GM12875 (cell line): Measurements from ENCODE around the gene OSBPL1A.

Experiments used
- H3K4me3 ChIP-seq: one replicate; pipeline ENCODE4 v1.5.1; 2011; ENCODE audit warnings: low read depth, low read length, control low read depth
- TF ChIP-seq, protein P1 (sequence below): IDR thresholded peaks from 2 replicates; pipeline ENCODE4 v1.5.1; 2011; ENCODE audit warnings: low read depth, mild to moderate bottlenecking, control low read depth, inconsistent platforms, low read length, moderate library complexity, borderline replicate concordance; ENCODE audit not compliant: insufficient read depth

OSBPL1A gene

DNA sequence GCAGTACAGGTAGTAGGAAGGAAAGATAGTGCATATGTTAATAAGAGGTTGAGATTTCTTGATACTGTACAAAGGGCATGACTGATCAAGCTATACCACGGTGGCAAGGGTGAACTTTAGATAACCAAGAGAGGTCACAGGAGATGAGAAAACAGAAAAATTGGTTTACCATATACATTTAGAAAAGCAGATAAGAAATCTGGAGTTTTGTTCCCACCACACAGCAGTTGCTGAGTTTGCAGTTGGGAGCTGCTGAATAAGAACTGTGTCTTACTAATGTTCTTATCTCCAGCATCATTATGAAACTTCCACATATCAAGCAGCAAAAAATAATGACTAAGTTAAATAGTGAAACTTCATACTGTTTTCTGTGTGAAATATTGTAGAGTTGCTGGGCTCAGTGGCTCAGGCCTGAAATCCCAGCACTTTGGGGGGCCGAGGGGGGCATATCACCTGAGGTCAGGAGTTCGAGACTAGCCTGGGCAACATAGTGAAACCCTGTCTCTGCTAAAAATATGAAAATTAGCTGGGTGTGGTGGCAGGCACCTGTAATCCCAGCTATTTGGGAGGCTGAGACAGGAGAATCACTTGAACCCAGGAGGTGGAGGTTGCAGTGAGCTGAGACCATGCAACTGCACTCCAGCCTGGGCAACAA, 16.9 kb upstream of the OSBPL1A start:
- TF ChIP-seq, protein P1, sequence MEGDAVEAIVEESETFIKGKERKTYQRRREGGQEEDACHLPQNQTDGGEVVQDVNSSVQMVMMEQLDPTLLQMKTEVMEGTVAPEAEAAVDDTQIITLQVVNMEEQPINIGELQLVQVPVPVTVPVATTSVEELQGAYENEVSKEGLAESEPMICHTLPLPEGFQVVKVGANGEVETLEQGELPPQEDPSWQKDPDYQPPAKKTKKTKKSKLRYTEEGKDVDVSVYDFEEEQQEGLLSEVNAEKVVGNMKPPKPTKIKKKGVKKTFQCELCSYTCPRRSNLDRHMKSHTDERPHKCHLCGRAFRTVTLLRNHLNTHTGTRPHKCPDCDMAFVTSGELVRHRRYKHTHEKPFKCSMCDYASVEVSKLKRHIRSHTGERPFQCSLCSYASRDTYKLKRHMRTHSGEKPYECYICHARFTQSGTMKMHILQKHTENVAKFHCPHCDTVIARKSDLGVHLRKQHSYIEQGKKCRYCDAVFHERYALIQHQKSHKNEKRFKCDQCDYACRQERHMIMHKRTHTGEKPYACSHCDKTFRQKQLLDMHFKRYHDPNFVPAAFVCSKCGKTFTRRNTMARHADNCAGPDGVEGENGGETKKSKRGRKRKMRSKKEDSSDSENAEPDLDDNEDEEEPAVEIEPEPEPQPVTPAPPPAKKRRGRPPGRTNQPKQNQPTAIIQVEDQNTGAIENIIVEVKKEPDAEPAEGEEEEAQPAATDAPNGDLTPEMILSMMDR = no peak
- no peak overlapping the region for H3K4me3 ChIP-seq

- no peak overlapping the region for H3K4me3 ChIP-seq
- TF ChIP-seq, protein P1 = no peak
Observed at GRCh38 chr18:24413148-24413547, 15.5 kb upstream of the OSBPL1A start.

- TF ChIP-seq, protein P1 = no peak
- H3K4me3 ChIP-seq = no peak overlapping the region
Observed at GRCh38 chr18:24408496-24408895, 10.9 kb upstream of the OSBPL1A start.

GRCh38 chr18:24404591-24404990, 7.0 kb upstream of the OSBPL1A start:
- H3K4me3 ChIP-seq = no peak overlapping the region
- TF ChIP-seq, protein P1 = no peak

DNA sequence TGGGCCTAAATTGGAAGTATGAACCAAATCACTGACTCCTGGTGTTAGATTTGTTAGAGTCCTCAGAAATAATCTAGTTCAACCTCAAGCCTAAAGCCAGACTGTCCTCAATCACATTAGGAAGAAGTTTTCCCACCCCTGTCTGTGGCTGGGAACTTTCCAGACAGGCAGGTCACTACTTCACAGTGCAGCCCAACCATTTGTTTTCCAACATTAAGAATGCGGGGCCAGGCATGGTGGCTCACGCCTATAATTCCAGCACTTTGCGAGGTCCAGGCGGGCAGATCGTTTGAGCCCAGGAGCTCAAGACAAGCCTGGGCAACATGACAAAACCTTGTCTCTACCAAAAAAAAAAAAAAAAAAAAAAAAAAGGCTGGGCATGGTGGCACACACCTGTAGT, 5.5 kb upstream of the OSBPL1A start:
- TF ChIP-seq, protein P1 = no peak
- H3K4me3 ChIP-seq = no peak overlapping the region

GRCh38 chr18:24402209-24402785, 4.7 kb upstream of the OSBPL1A start:
- no peak overlapping the region for H3K4me3 ChIP-seq
- TF ChIP-seq, protein P1 = peak; percentile 25; the same call in 1 of the 2 replicates

GRCh38 chr18:24400587-24400986, 3.0 kb upstream of the OSBPL1A start:
- TF ChIP-seq, protein P1 = no peak
- H3K4me3 ChIP-seq = no peak overlapping the region
